SU-DHL-6 (cell line): ENCODE results near the gene ANKS6.

Experiments
- CTCF ChIP-seq: fragments of 200-600 bp; sonication (generic); IDR thresholded peaks from one replicate; pipeline ENCODE4 v1.5.1; 2017; ENCODE audit warnings: antibody characterized with exemption, mild to moderate bottlenecking, low read length, moderate library complexity; ENCODE audit not compliant: insufficient read depth, poor library complexity, severe bottlenecking
- EZH2phosphoT487 ChIP-seq: fragments of 200-600 bp; sonication (generic), shearing (Covaris generic); conservative IDR thresholded peaks from 2 replicates; pipeline ENCODE4 v1.6.1; 2018; ENCODE audit warnings: mild to moderate bottlenecking, antibody characterized with exemption, low read length, moderate library complexity, mixed read lengths

- TF ChIP-seq CTCF = no peak
- TF ChIP-seq EZH2phosphoT487 = no peak
Observed at GRCh38 chr9:98771209-98771874, 25.0 kb downstream of the ANKS6 start.
